ENCODE results near the gene AKT1S1. TPM values are rescaled to one million over a fixed set of nuclear protein-coding genes. Genes with fewer than 3 reads are reported as not detected.

AKT1S1 gene
- total and polyA plus RNA-seq, 2 of the 13 experiments (the other 11 are each of a cell fraction or from before 2014, with no cell fraction given): 13.5 to 27.8 TPM

DNA sequence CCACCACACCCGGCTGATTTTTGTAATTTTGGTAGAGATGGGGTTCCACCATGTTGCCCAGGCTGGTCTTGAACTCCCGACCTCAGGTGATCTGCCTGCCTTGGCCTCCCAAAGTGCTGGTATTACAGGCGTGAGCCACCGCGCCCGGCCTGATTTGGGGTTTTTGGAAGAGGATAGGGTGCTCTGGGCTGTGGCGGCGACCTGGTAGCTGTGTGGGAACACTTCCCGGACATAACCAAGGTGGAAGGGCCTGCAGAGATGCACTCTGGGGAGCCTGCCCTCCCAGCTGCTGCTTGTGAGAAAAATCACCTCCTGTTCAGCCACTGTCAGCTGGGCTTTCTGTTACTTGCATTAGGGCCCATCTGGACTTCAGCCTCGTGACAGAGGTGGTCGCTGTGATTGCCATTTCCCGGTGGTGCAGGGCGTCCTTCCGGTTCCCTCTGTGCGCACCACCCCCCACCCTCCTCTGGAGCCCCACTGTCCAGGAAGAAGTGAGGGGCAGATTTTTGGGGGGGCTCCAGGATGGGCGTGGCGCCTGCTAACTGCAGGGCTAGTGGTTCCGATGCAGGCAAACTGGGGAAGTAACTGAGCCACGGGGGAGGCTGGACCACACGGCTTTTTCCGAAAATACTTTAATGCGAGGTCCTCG is 12.0 kb upstream of the AKT1S1 start:
- H3K27me3 ChIP-seq (ENCODE audit: control insufficient read depth in 1 of 2, insufficient read depth in 2 of 2, low read length in 2 of 2): no peaks in the 10 kb centered on the region; a peak in 1 of 5 replicates
- no peaks in the 10 kb centered on the region for H3K9me3 ChIP-seq (ENCODE audit: low read length)
- H3K4me1 ChIP-seq (ENCODE audit: insufficient read depth, low read length): no peaks in the 10 kb centered on the region
- WGBS (ENCODE audit: low lambda C conversion rate): 96% methylated on average over 19 of the region's 23 CpGs
- ChIA-PET CTCF (ENCODE audit: low intra/inter-chr PET ratio, low total read pairs) (no interaction called here), POLR2A (no interaction called here)
- no peak overlapping the region for H3K27ac ChIP-seq (ENCODE audit: extremely low read length, insufficient read depth, low read length)
- DNase-seq (ENCODE audit: low spot score) (no peak), FAIRE-seq (no peak), ATAC-seq (no peak)
- BruUV-seq (replicated peaks): no TSS peak
- H3K9ac ChIP-seq (ENCODE audit: insufficient read depth, low read depth, low read length): no peak overlapping the region
- TF ChIP-seq, protein P1, sequence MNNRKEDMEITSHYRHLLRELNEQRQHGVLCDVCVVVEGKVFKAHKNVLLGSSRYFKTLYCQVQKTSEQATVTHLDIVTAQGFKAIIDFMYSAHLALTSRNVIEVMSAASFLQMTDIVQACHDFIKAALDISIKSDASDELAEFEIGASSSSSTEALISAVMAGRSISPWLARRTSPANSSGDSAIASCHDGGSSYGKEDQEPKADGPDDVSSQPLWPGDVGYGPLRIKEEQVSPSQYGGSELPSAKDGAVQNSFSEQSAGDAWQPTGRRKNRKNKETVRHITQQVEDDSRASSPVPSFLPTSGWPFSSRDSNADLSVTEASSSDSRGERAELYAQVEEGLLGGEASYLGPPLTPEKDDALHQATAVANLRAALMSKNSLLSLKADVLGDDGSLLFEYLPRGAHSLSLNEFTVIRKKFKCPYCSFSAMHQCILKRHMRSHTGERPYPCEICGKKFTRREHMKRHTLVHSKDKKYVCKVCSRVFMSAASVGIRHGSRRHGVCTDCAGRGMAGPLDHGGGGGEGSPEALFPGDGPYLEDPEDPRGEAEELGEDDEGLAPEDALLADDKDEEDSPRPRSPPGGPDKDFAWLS (CRISPR knock-in tag; IDR thresholded peaks at IDR 0.05; ENCODE audit: borderline replicate concordance): no peak
- no peak for TF ChIP-seq PHF21A (CRISPR knock-in tag; IDR thresholded peaks at IDR 0.05)
- TF ChIP-seq RBM22 (optimal IDR thresholded peaks at IDR 0.05; ENCODE audit: low read length): peak; percentile 81
- TF ChIP-seq, protein P2, sequence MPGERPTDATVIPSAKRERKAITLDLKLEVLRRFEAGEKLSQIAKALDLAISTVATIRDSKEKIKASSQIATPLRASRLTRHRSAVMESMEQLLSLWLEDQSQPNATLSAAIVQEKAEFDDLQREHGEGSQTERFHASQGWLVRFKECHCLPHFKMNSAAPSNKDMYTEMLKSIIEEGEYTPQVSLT (CRISPR knock-in tag; IDR thresholded peaks at IDR 0.05; ENCODE audit: borderline replicate concordance, low read depth): no peak
- TF ChIP-seq EEA1 (CRISPR knock-in tag; IDR thresholded peaks at IDR 0.05; ENCODE audit: borderline replicate concordance): no peak
- no peaks in the 10 kb centered on the region for H3K79me2 ChIP-seq (ENCODE audit: insufficient read depth, low read length)
- no peak overlapping the region for H2AFZ ChIP-seq (ENCODE audit: low read length)
- no peak overlapping the region for H3K4me3 ChIP-seq (replicated peaks in 1 of 3; ENCODE audit: insufficient read depth in 1 of 3, low read depth in 2 of 3, low read length in 3 of 3)
- in situ Hi-C loops (cut with HindIII; ENCODE audit: extremely low pct_ligation_motif_present, low pct_unique_long_range_greater_than_20kb) (no loop called here), intact Hi-C loops (cut with micrococcal nuclease; ENCODE audit: unreplicated experiment) (no loop called here)
- H3K4me2 ChIP-seq (ENCODE audit: low read depth, low read length): no peak overlapping the region
- no peaks in the 10 kb centered on the region for H4K20me1 ChIP-seq (ENCODE audit: insufficient read depth, low read length)
- peaks cover 0 to 8% of the 10 kb centered on the region in 2 experiments; a peak in 4 of 5 replicates for H3K36me3 ChIP-seq (replicated peaks in 1 of 2; ENCODE audit: control insufficient read depth in 1 of 2, insufficient read depth in 2 of 2, low read length in 2 of 2)

DNA sequence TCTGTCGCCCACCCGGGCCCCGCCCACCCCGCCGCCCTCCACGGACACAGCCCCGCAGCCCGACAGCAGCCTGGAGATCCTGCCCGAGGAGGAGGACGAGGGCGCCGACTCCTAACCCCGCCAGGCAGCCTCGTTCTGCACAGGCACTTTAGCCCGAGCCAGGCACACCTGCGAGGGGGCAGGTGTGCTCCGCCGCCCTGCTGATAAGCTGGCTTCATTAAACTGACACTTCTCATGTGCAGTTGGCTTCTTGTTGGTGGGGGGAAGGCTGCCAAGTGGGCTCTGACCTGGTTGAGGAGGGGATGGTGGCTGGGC is 11.3 kb upstream of the AKT1S1 start:
- Histone ChIP-seq H3K9me3 (ENCODE audit: low read length) (no peaks in the 10 kb centered on the region), H3K4me2 (ENCODE audit: low read depth, low read length) (no peak overlapping the region), H2AFZ (ENCODE audit: low read length) (no peak overlapping the region), H4K20me1 (ENCODE audit: insufficient read depth, low read length) (no peaks in the 10 kb centered on the region), H3K36me3 (replicated peaks in 1 of 2; ENCODE audit: control insufficient read depth in 1 of 2, insufficient read depth in 2 of 2, low read length in 2 of 2) (peaks cover 3 to 15% of the 10 kb centered on the region in 2 experiments; a peak in 4 of 5 replicates), H3K4me1 (ENCODE audit: insufficient read depth, low read length) (no peaks in the 10 kb centered on the region), H3K9ac (ENCODE audit: insufficient read depth, low read depth, low read length) (no peak overlapping the region), H3K79me2 (ENCODE audit: insufficient read depth, low read length) (no peaks in the 10 kb centered on the region), H3K27me3 (ENCODE audit: control insufficient read depth in 1 of 2, insufficient read depth in 2 of 2, low read length in 2 of 2) (no peaks in the 10 kb centered on the region; a peak in 1 of 5 replicates), H3K27ac (ENCODE audit: extremely low read length, insufficient read depth, low read length) (no peak overlapping the region), H3K4me3 (replicated peaks in 1 of 3; ENCODE audit: insufficient read depth in 1 of 3, low read depth in 2 of 3, low read length in 3 of 3) (no peak overlapping the region)
- FAIRE-seq (no peak), DNase-seq (ENCODE audit: low spot score) (no peak), ATAC-seq (no peak)
- TF ChIP-seq, protein P3, sequence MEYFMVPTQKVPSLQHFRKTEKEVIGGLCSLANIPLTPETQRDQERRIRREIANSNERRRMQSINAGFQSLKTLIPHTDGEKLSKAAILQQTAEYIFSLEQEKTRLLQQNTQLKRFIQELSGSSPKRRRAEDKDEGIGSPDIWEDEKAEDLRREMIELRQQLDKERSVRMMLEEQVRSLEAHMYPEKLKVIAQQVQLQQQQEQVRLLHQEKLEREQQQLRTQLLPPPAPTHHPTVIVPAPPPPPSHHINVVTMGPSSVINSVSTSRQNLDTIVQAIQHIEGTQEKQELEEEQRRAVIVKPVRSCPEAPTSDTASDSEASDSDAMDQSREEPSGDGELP (IDR thresholded peaks at IDR 0.05; ENCODE audit: borderline replicate concordance, low read depth): no peak
- TF ChIP-seq U2AF2 (IDR thresholded peaks at IDR 0.05; ENCODE audit: low read depth, low read length): no peak
- no peak for TF ChIP-seq ZNF207 (IDR thresholded peaks at IDR 0.05; ENCODE audit: borderline replicate concordance)
- no peak for TF ChIP-seq RBM22 (optimal IDR thresholded peaks at IDR 0.05; ENCODE audit: low read length)
- TF ChIP-seq FIP1L1 (IDR thresholded peaks at IDR 0.05; ENCODE audit: borderline replicate concordance, insufficient read depth, low read depth, low read length): no peak
- TF ChIP-seq, protein P4, sequence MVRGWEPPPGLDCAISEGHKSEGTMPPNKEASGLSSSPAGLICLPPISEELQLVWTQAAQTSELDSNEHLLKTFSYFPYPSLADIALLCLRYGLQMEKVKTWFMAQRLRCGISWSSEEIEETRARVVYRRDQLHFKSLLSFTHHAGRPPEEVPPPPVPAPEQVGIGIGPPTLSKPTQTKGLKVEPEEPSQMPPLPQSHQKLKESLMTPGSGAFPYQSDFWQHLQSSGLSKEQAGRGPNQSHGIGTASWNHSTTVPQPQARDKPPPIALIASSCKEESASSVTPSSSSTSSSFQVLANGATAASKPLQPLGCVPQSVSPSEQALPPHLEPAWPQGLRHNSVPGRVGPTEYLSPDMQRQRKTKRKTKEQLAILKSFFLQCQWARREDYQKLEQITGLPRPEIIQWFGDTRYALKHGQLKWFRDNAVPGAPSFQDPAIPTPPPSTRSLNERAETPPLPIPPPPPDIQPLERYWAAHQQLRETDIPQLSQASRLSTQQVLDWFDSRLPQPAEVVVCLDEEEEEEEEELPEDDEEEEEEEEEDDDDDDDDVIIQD (CRISPR knock-in tag; IDR thresholded peaks at IDR 0.05; ENCODE audit: low read depth): no peak
- no peak for TF ChIP-seq NR1H2 (CRISPR knock-in tag; IDR thresholded peaks at IDR 0.05; ENCODE audit: borderline replicate concordance, low read depth)
- TF ChIP-seq NCOA5 (CRISPR knock-in tag; IDR thresholded peaks at IDR 0.05): no peak
- TF ChIP-seq, protein P5, sequence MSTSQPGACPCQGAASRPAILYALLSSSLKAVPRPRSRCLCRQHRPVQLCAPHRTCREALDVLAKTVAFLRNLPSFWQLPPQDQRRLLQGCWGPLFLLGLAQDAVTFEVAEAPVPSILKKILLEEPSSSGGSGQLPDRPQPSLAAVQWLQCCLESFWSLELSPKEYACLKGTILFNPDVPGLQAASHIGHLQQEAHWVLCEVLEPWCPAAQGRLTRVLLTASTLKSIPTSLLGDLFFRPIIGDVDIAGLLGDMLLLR (CRISPR knock-in tag; IDR thresholded peaks at IDR 0.05): no peak
- BruUV-seq (replicated peaks): no TSS peak
- in situ Hi-C loops (cut with HindIII; ENCODE audit: extremely low pct_ligation_motif_present, low pct_unique_long_range_greater_than_20kb): no loop called here
- 93% methylated on average over 9 of the region's 18 CpGs for WGBS (ENCODE audit: low lambda C conversion rate)
- ChIA-PET CTCF (ENCODE audit: low intra/inter-chr PET ratio, low total read pairs) (no interaction called here), POLR2A (no interaction called here)
- intact Hi-C loops (cut with micrococcal nuclease; ENCODE audit: unreplicated experiment): no loop called here
